GM19438 (cell line): ENCODE results near the gene HS2ST1.

Source experiments
- ATAC-seq: cut with Tn5 transposase; IDR thresholded peaks from one replicate; pipeline ENCODE4 v1.9.1; 2021; ENCODE audit warnings: low read depth; ENCODE audit not compliant: unreplicated experiment

The HS2ST1 gene

GRCh38 chr1:87103074-87103473, 188.6 kb downstream of the HS2ST1 start:
- no peak for ATAC-seq

- ATAC-seq = no peak
These were observed 189.7 kb downstream of the HS2ST1 start for GRCh38 chr1:87104140-87104539.

- no peak for ATAC-seq
These were observed 190.5 kb downstream of the HS2ST1 start for GRCh38 chr1:87104945-87105344.

- no peak for ATAC-seq
These were observed 191.7 kb downstream of the HS2ST1 start for GRCh38 chr1:87106144-87106543.

GRCh38 chr1:87106867-87107266, 192.4 kb downstream of the HS2ST1 start:
- ATAC-seq = no peak

- no peak for ATAC-seq
These were observed 193.8 kb downstream of the HS2ST1 start for GRCh38 chr1:87108228-87108627.

GRCh38 chr1:87108814-87109411, 194.5 kb downstream of the HS2ST1 start:
- no peak for ATAC-seq

GRCh38 chr1:87111659-87112371, 197.4 kb downstream of the HS2ST1 start:
- no peak for ATAC-seq

- ATAC-seq = no peak
These were observed 198.9 kb downstream of the HS2ST1 start for GRCh38 chr1:87113313-87113712.

- ATAC-seq = no peak
These were observed 201.0 kb downstream of the HS2ST1 start for GRCh38 chr1:87115317-87115890.

- ATAC-seq = no peak
These were observed 201.5 kb downstream of the HS2ST1 start for GRCh38 chr1:87115891-87116290.

- no peak for ATAC-seq
These were observed 203.4 kb downstream of the HS2ST1 start for GRCh38 chr1:87117761-87118368.

GRCh38 chr1:87119541-87120140, 205.2 kb downstream of the HS2ST1 start:
- ATAC-seq = no peak

- ATAC-seq = no peak
These were observed 206.3 kb downstream of the HS2ST1 start for GRCh38 chr1:87120779-87121178.

- ATAC-seq = no peak
These were observed 207.3 kb downstream of the HS2ST1 start for GRCh38 chr1:87121711-87122163.

GRCh38 chr1:87122243-87122642, 207.8 kb downstream of the HS2ST1 start:
- no peak for ATAC-seq

- ATAC-seq = no peak
These were observed 209.2 kb downstream of the HS2ST1 start for GRCh38 chr1:87123610-87124009.

GRCh38 chr1:87126886-87127505, 212.6 kb downstream of the HS2ST1 start:
- no peak for ATAC-seq

GRCh38 chr1:87127581-87127980, 213.1 kb downstream of the HS2ST1 start:
- ATAC-seq = no peak

GRCh38 chr1:87129038-87129437, 214.6 kb downstream of the HS2ST1 start:
- no peak for ATAC-seq

- no peak for ATAC-seq
These were observed 215.2 kb downstream of the HS2ST1 start for GRCh38 chr1:87129606-87130005.
